Suprapubic skin (tissue), 4 donors: ENCODE results near the gene PNLIPRP1. TPM values are rescaled to one million over a fixed set of nuclear protein-coding genes. Genes with fewer than 3 reads are reported as not detected.

Experiments
- DNase-seq, 2 donors: peaks; one replicate each; pipeline ENCODE4 v3.0.0-alpha.2; 2019; ENCODE audit warnings: low spot score in 2 of 2
- H3K27ac ChIP-seq: fragments of 200-600 bp; sonication (generic); one replicate; pipeline ENCODE4 v1.5.1; 2019
- H3K27me3 ChIP-seq: fragments of 200-600 bp; sonication (generic); one replicate; pipeline ENCODE4 v1.5.1; 2019
- H3K36me3 ChIP-seq: fragments of 200-600 bp; sonication (generic); one replicate; pipeline ENCODE4 v1.5.1; 2019
- H3K4me1 ChIP-seq: fragments of 200-600 bp; sonication (generic); one replicate; pipeline ENCODE4 v1.5.1; 2019
- H3K4me3 ChIP-seq: fragments of 200-600 bp; sonication (generic); one replicate; pipeline ENCODE4 v1.5.1; 2019; ENCODE audit warnings: mild to moderate bottlenecking
- H3K9me3 ChIP-seq: fragments of 200-600 bp; sonication (generic); one replicate; pipeline ENCODE4 v1.5.1; 2019
- EP300 ChIP-seq: sonication (generic); formaldehyde crosslinking; IDR thresholded peaks from one replicate; pipeline ENCODE4 v1.6.1; 2017; ENCODE audit warnings: antibody characterized with exemption
- POLR2A ChIP-seq, 2 donors: fragments of 450-650 bp; IDR thresholded peaks; one replicate each; pipeline ENCODE4 v1.6.1; 2017; ENCODE audit warnings: antibody characterized with exemption in 2 of 2, mild to moderate bottlenecking in 2 of 2, moderate library complexity in 2 of 2
- POLR2AphosphoS5 ChIP-seq, 3 donors: sonication (generic); formaldehyde crosslinking; IDR thresholded peaks; one replicate each; pipeline ENCODE4 v1.6.1; 2017; ENCODE audit warnings: antibody characterized with exemption in 3 of 3
- WGBS: methylation state at CpG from one replicate; pipeline ENCODE4 v1.1.5; 2018; 5-methylcytosine and 5-hydroxymethylcytosine counted together
- total RNA-seq, 4 donors: library from RNA; depleted of rRNA; stranded (reverse); fragments of >200 nt; gene quantifications; one replicate each; pipeline ENCODE4 v1.1.0, GENCODE V29; 2016
- TF ChIP-seq, protein P1 (sequence below), 2 donors: fragments of 200-600 bp in 1 of 2; fragments of 450-650 bp in 1 of 2; sonication (generic) in 1 of 2; IDR thresholded peaks; one replicate each; pipeline ENCODE4 v1.5.1; 2016 to 2019; ENCODE audit warnings: antibody characterized with exemption in 2 of 2, mild to moderate bottlenecking in 1 of 2, moderate library complexity in 1 of 2

PNLIPRP1 gene
- total RNA-seq, 4 donors from 2014 or later, result not detected

DNA sequence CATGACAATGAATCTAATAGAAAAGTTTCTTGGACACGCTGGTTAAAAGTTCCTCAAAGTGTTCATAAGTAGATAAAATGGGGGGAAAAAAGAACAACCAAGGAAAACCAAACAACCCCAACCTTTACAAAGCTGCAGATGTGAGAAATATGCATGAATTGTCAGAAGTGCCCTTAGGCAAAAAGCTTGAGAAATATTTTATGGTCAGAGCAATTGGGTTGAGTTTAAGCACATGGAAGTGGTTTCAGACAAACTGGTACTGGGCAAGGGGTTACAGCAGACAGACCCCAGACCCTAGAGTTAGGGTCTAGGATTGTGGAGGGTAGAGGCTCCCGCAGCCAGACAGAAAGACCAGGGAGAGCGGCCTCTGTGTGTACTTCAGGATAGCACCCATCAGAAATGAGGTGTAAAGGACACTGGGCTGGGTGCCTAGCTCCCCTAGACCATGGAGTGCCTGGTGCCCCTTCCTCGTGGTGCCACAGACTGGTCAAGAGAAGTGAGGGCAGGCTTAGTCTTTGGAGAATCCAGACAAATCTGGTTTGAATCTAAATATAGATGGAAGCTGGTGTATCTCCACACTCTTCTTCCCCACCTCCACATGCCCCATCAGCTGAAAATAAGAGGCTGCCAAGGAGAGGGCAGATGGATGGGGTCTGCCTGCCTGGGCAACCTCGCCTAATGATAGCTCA, 67.2 kb downstream of the PNLIPRP1 start:
- no peaks in the 10 kb centered on the region for H3K4me1 ChIP-seq
- 82% methylated on average over 5 of the region's 5 CpGs for WGBS
- no peak for DNase-seq
- no peaks in the 10 kb centered on the region for H3K9me3 ChIP-seq
- no peak overlapping the region for H3K27ac ChIP-seq
- H3K4me3 ChIP-seq, result no peak overlapping the region
- H3K36me3 ChIP-seq, result no peaks in the 10 kb centered on the region
- peaks cover 3% of the 10 kb centered on the region for H3K27me3 ChIP-seq
- TF ChIP-seq POLR2AphosphoS5 (IDR thresholded peaks at IDR 0.05) (no peak), EP300 (no peak), POLR2A (IDR thresholded peaks at IDR 0.05) (no peak)
- TF ChIP-seq, protein P1, sequence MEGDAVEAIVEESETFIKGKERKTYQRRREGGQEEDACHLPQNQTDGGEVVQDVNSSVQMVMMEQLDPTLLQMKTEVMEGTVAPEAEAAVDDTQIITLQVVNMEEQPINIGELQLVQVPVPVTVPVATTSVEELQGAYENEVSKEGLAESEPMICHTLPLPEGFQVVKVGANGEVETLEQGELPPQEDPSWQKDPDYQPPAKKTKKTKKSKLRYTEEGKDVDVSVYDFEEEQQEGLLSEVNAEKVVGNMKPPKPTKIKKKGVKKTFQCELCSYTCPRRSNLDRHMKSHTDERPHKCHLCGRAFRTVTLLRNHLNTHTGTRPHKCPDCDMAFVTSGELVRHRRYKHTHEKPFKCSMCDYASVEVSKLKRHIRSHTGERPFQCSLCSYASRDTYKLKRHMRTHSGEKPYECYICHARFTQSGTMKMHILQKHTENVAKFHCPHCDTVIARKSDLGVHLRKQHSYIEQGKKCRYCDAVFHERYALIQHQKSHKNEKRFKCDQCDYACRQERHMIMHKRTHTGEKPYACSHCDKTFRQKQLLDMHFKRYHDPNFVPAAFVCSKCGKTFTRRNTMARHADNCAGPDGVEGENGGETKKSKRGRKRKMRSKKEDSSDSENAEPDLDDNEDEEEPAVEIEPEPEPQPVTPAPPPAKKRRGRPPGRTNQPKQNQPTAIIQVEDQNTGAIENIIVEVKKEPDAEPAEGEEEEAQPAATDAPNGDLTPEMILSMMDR (IDR thresholded peaks at IDR 0.05), result no peak

Other genes starting within 250 kb of the PNLIPRP1 start
- gene PNLIPRP3, start 163.1 kb upstream of the PNLIPRP1 start, total RNA-seq, result 10 to 100 TPM; 27.4 to 53.9 (median 48.8) TPM
- not detected for gene PNLIP, start 45.0 kb upstream of the PNLIPRP1 start, total RNA-seq
- not detected for gene PNLIPRP2, start 30.0 kb downstream of the PNLIPRP1 start, total RNA-seq
- gene HSPA12A, start 151.6 kb downstream of the PNLIPRP1 start, total RNA-seq, result 10 to 100 TPM in 3 of 4 donors, 1 to 10 TPM in 1; 9.6 to 26.6 (median 18.2) TPM